Astrocyte (in vitro differentiated cells and primary cell): Measurements from ENCODE around the gene CMTR1.

ENCODE experiments used
- EZH2 ChIP-seq: IDR thresholded peaks from 2 replicates; pipeline ENCODE4 v1.6.1; 2012; ENCODE audit warnings: mild to moderate bottlenecking, low read length, inconsistent platforms; ENCODE audit not compliant: insufficient read depth
- TF ChIP-seq, protein P1 (sequence below): IDR thresholded peaks from 2 replicates; pipeline ENCODE4 v1.5.1; 2011; ENCODE audit warnings: low read depth, mild to moderate bottlenecking, inconsistent platforms, low read length, moderate library complexity; ENCODE audit not compliant: insufficient read depth

DNA sequence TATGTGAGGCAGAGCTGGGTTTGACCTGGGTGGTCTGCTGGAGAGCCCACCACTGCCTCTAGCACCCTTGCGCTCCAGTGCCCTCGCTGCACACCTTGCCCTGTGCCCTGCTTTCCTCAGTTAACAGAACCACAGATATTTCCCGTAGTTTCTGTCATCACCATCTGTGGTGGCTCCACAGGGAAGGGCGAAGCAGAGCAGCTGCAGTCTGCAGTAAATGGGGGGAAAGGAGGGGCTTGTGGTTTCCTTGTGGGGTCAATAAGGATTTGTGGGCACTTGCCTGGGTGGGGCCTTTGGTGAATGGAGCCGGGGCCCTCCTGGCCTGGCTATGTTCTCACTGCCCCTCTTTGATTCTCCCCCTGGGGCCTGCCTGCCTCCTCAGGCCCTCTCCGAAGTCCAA lies 87.9 kb downstream of the CMTR1 start:
- TF ChIP-seq, protein P1, sequence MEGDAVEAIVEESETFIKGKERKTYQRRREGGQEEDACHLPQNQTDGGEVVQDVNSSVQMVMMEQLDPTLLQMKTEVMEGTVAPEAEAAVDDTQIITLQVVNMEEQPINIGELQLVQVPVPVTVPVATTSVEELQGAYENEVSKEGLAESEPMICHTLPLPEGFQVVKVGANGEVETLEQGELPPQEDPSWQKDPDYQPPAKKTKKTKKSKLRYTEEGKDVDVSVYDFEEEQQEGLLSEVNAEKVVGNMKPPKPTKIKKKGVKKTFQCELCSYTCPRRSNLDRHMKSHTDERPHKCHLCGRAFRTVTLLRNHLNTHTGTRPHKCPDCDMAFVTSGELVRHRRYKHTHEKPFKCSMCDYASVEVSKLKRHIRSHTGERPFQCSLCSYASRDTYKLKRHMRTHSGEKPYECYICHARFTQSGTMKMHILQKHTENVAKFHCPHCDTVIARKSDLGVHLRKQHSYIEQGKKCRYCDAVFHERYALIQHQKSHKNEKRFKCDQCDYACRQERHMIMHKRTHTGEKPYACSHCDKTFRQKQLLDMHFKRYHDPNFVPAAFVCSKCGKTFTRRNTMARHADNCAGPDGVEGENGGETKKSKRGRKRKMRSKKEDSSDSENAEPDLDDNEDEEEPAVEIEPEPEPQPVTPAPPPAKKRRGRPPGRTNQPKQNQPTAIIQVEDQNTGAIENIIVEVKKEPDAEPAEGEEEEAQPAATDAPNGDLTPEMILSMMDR: no peak
- no peak for TF ChIP-seq EZH2
